Dermis blood vessel endothelial cell (primary cell): ENCODE data around the gene TEAD2. TPM values are rescaled to one million over a fixed set of nuclear protein-coding genes. Genes with fewer than 3 reads are reported as not detected.

Source experiments
- DNase-seq: peaks from one replicate; pipeline ENCODE4 v3.0.0; 2010
- total RNA-seq: library from RNA; depleted of rRNA; stranded (reverse); fragments of >200 nt; gene quantifications from 2 replicates; pipeline ENCODE4 v1.2.3, GENCODE V29; 2014

Gene TEAD2
- total RNA-seq = 74.7 and 101 TPM in 2 replicates

DNA sequence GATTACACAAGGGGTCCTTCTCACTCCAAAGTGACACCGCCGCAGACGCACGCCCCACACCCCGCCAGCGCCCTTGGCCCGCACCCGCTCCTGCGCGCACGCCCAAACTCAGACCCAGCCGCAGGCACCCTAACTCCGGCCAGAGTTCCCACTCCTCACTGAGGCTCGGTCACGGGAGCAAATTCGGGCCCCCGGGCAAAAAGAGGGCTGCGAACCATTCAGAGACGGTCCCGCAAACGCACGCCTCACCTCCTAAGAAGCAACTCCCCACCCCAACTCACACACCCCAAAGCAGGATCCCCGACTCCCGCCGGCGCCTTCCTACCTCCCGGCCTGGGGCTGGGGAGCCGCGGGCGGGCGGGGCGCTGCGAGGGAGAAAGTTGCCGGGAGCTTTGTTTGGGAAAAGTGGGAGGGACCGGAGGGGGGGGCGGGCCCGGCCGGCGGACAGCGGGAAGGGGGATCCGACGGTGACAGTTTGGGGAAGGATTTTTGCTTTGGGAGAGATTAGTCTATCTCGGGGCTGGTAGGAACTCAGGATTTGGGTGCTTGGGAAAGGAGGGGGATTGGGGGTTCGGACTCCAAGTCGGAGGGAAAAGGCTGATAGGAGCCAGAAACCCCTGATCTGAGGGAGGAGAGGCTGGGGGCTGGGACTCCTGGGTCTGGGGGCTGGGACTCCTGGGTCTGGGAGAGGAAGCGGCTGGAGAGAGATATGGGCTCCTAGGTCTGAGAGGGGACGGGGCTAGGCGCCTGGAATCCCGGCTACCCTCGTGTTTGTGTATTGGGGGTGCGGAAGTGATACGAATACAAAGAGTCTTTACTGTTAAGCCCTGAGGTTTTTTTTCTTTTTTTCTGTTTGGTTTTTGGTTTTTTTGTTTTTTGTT is at the start of gene TEAD2:
Gene TEAD2 (minus strand): TSS at position 369 of the 881 bp plus-strand sequence. CDS start 2,341 bp downstream, outside the sequence.
- peak; percentile 77 for DNase-seq

DNA sequence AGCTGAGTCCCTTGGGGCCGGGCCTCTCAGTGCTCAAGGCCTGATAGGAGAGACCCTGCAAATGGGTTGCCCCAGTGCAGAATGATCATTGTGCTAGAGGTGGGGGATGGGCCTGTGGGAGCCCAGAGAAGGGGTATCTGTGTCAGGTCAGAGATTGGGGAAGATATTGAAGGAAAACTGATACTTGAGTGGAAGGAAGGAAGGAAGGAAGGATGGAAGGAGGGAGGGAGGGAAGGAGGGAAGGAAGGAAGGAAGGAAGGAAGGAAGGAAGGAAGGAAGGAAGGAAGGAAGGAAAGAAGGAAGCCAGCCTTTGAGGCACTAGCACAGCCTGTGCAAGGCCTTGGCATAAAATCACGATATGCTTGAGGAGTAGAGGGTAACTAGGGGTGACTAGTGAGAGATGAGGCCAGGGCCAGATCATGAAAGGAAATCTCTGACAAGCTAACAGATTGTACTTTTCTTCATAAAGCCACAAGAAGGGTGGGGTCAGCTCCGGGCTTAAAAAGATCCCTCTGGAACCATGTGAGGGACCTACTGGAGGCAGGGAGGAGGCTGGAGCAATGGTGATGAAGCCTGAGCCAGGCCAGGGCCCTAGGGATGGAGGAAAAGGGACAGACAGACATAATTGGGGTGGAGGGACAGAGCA is 49.6 kb upstream of the TEAD2 start:
- DNase-seq = no peak

DNA sequence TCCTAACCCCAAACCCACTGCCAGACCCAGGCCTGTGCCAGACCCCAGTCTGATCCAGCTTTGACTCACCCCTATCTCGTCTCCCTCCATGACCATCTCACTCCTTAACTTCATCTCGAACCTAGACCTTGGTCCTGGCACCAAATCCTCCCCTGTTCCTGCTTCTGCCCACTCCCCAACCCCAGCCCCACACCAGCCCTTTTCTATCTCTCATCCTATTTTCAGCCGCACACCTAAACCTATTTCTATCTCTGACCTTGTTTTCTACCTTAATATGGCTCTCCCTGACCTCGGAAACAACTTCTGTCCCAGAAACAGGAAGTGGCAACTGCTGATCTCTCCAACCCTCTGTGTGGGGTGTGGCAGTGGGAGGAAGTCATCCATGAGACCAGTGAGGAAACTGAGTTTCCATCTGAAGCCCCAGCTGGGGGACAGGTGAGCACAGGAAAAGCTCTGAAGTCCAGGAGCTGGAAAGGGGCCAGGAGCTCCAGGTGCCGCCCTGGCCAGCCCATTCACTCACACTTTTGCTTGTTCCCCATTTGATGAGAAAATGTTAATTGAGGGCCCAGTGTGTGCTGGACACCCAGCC is 47.3 kb upstream of the TEAD2 start:
- no peak for DNase-seq

DNA sequence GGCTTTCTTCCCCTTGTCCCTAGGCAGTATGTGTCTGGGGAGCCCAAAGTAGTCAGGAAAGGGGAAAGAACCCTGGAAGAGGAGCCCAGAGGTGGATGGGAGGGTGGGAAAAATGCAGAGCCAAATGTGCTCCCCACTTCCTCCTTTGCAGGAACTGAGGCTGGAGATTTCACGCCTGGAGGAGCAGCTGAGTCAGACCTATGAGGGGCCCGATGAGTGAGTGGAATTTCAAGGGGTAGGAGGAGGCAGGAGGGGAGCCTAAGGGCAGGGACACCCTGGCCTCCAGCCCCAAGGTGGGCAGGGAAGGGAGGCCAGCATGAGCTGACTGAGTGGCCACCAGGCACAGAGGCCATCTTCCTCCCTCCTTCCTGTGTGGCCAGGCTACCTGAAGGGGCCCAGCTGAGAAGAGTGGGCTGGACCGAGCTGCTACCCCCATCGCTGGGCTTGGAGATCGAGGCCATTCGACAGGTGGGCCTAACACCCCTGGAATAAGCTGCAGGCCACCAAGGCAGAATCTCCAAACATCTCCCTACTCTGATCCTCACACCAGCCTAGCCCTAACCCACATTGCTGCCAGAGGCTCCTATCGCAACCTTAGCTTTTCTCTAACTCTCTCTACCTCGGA is 46.7 kb upstream of the TEAD2 start:
- no peak for DNase-seq

DNA sequence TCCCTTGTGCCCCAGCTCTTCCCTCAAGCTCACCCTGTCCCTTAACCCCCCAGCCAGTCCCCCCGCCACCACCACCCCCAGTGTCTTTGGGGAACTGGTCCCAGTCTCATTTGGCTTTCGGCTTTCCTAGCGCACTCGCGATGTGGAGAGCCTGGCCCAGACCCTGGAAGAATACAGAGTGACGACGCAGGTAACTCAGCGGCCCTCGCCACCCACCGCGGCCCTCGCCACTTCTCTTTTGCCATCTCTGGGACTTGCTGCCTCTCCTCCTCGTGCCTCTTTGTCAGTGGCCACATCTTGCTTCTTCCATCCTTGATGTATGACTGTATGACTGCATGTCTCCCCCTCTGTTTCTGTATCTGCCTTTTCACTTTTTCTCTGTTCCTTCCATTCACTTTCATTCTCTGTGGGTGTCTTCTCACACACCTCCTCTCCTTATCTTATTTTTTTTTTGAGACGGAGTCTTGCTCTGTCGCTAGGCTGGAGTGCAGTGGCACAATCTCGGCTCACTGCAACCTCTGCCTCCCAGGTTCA is 45.3 kb upstream of the TEAD2 start:
- no peak for DNase-seq

DNA sequence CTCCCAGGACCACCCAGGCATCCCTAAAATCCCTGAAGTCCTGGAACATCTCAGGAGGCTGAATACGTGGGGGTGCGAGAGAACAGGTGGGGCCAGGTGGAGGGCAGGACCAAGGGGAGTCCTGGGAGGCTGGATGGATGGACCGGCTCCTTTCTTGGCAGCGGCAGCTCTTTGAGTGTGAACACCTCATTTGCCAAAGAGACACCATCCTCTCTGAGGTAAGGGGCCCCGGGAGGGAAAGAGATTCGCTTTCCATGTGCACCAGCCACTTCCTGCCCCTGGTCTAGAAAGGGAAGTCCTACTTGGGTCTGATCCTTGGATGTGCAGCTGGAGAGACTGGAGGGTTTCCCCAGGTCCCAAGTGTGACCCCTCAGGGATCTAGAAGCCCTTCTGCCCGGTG is 44.9 kb upstream of the TEAD2 start:
- no peak for DNase-seq

DNA sequence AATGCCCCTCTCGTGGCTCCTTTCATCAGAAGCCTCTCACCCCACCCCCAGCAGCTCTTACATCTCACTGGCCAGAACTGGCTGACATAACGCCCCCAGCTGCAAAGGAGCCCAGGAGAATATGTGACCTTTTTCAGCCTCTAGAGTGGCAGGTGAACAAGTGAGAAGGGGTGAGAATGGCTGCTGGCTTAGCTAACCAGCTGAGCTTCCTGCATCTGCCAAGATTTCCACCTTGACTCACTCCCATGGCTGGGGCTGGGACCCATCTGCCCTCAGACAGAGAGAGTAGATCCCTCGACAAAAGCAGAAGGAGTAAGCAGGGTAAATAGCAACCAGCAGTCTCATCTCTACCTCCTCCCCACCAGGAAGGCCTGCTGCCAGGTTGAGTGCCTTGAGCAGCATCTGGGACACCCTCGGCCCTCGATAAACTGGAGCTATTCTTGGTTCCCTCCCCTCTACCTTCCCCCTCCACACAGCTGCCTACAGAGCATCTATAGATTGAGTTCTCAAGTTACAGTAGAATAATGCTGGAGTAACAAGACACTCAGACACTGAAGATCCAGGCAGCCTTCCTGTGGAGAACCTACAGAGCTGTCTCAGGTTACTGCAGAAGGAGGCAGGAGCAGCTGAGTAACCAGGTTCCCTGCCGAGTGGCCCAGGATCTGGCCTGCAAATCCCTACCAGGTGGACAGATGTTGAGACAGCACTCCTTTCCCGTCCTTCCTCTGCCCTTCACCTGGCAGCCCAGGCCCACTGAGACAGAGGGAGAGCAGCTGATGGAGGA is 41.4 kb upstream of the TEAD2 start:
- DNase-seq = no peak

DNA sequence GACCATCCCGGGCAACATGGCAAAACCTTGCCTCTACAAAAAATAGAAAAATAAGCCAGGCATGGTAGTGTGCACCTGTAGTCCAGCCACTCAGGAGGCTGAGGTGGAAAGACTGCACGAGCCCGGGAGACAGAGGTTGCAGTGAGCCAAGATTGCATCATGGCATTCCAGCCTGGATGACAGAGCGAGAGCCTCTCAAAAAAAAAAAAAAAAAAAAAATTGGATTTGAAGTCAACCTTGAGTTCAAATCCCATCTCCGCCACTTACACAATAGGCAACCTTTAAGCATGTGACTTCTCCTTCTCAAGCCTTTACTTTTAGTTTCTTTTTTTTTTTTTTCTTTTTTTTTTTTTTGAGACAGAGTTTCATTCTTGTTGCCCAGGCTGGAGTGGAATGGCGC is 37.8 kb upstream of the TEAD2 start:
- DNase-seq = no peak

DNA sequence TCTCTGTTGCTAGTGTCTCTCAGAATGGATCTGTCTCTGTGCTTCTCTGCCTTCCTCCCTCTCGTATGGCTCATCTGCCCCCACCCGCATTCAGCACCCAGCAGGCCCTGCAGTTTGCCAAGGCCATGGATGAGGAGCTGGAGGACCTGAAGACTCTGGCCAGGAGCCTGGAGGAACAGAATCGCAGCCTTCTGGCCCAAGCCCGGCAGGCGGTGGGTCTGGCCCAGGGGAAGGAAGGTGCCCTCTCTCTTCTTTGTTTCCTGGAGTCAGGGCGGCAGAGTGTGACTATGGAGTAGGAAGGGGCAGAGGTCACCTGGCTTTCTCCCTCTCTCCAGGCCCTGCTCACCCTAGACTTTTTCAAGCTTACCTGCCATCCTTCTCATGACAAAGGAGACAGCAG is 36.7 kb upstream of the TEAD2 start:
- DNase-seq = no peak

DNA sequence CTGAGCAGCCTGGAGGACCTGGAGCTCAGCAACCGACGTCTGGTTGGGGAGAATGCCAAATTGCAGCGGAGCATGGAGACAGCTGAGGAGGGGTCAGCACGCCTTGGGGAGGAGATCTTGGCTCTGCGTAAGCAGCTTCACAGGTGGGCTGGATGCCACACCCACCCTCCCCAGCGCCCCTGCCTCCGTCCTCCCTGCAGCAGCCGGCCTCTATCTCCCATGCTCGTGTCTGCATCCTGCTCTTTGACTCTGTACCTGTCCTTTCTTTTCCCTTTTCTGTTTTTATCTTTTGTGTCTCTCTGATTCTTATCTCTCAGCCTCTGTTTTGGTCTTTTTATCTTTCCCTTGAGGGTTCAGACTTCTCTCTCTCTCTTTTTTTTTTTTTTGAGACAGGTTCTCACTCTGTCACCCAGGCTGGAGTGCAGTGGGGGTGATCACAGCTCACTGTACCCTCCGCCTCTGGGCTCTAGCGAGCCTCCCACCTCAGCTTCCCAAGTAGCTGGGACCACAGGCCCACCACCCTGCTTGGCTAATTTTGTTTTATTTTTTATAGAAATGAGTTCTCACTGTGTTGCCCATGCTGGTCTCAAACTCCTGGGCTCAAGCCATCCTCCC is 35.9 kb upstream of the TEAD2 start:
- no peak for DNase-seq

DNA sequence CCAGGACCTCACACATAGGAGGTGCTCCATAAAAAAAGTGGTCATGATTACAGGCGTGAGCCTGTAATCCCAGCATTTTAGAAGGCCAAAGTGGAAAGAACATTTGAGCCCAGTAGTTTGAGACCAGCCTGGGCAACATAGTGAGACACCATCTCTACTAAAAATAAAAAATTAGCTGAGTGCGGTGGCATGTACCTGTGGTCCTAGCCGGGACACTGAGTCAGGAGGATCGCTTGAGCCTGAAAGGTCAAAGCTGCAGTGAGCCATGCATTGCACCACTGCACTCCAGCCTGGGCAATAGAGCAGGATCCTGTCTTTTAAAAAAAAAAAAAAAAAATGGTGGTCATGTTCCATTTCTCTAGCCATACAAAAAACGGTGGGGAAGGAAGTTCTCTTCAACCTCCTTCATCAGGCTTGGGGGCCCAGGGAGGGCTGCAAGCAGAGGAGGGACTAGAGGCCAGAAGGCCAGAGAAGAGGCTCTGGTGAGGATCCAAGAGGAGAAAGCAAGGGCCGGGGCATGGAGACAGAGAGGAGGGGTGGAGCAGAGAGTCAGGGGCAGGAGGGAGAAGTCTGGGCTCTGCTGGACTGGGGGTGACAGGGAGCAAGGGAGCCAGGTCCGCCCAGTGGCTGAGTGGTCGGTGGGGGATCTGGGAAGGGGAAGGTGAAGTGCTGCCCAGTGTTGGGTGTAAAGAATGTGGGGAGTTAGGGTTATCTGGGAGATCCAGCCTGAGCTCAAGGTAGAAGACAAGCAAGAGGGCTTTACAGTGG is 34.7 kb upstream of the TEAD2 start:
- no peak for DNase-seq

DNA sequence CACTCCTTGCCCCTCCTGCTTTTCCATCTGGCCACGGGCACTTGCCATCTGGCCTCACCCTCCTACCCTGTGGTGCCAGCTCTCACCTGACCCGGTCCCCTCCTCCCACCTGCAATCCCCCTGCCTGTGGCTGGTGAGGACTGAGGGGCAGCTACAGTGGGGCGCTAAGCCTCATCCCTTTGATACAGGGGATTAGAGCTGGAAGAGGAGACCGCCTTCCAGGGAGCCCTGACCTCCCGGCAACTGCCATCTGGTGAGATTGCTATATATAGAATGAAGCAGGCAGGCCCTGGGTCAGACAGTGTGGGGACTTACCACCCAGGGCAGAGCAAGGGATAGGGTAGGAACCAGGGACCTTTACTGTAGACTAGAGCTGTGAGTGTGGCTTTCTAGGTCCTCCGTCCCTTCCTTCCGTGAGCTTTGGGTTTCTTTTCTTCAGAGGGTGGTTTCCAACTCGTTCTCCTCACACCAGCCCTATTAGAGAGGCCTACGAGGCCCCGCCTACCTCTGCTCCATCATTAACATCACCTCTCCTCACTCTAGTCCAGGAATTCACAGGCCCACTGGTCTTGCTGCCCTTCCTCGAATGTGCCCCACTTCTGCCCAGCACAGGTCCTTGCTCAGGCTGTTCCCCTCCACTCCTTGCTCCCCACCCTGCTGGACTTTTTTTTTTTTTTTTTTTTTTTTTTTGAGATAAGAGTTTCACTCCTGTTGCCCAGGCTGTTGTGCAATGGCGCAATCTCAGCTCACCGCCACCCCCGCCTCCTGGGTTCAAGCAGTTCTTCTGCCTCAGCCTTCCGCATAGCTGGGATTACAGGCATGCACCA is 33.6 kb upstream of the TEAD2 start:
- DNase-seq = no peak

DNA sequence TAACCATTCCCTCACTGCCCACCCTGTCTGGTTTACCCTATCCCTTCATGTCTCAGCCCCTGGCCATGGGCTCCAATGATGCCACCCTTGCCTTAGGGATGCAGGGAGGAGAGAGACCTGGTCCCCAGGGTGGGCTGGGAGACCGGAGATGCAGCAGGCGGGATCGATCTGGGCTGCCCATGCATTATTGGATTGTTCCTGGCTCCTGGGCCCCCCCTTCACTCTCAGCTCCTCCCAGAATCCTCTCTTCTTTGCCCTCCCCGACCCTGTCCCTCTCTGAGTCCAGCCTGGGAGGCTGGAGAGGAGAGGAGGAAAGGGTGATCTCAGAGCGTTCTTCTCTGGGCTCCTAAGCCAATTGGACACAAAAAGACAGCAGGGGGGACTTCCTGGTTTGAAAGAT is 31.7 kb upstream of the TEAD2 start:
- no peak for DNase-seq

DNA sequence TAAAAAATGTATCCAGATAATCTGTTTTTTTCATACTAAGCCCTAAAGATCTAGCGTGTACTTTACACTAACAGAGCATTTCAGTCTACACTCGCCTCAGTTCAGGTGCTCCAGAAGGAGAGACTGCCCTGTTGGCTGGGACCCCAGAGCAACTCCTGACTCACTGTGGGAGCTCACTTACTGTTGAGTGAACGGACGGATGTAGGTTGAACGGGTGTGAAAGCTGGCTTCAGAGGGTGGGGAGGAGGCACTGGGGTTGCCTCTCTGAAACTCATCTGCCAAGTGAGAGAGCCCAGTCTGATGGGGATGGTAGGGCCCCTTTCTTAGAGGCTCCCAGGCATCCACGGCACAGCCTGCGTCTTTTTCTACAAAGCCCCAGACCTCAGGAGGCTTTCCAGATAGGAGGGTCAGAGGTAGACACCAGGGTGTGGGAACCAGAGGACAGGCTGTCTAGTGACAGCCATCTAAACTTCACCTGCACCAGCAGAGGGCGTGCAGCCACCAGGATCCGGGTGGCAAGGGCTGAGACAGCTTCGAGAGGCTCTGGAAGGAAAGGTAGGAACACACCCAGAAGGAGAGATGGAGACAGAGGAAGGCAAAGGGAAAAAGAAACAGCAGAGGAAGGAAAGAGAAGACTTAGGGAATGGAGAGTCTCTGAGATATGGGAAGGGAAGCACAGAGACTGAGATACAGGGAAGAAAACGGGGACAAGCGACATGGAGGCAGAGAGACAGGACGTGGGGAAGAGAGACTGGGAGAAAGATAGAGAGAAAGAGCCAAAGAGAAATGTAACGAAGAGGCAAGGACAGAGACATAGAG is 29.6 kb upstream of the TEAD2 start:
- DNase-seq = peak; percentile 81

DNA sequence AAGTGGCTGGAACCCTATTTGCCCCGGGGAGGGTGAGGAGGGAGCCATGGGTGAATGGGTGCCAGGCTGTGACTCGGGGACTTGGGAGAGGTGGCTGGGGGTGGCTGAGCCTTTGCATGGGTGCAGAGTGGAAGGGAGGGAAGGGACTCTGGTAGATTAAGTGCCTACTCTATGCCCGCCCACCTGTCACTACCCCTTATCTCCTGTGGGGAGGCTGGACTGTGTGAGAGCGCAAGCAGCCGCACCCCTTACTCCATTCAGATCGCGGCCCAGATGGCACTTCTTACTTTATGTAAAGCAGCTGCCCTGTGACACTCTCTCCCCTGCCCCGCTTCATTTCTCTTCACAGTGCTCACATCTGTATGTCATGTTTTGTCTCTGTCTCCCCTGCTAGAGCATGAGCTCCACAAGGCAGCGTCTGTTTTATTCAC is 28.7 kb upstream of the TEAD2 start:
- DNase-seq = no peak

DNA sequence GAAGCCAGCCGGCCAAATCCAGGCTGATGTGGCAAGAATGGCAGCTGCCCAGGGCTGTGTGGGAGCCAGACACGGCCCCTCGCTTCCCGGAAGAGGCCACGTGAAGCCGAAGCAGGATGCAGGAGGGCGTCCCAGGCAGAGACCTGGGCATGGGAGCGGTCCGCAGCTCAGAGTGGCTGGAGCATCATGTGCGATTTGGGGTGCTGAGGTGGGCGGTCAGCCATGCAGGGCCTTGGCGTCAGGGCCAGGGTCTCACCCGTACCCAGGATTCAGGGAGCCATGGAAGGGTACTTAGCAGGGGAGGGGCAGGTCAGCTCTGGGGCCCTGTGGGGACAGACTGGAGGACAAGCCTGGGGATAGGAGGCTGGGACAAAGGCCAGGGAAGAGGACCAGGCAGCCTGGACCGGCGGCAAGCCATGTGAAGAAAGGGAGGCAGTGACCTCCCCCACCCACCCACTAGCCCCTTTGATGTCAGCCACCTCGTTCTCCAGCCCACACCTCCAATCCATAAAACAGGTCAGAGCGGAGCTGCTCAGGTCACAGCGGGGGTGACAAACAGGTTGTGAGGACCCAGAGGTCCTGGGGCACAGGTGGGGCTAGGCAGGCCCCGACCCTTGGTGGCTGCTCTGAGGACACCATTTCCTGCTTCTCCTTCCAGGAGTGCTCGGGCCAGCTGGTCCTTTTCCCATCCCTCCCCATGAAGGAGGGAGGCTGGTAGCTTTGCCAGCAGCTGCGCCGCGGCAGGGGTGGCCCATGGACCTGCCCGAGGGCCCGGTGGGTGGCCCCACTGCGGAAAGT is 28.1 kb upstream of the TEAD2 start:
- no peak for DNase-seq

DNA sequence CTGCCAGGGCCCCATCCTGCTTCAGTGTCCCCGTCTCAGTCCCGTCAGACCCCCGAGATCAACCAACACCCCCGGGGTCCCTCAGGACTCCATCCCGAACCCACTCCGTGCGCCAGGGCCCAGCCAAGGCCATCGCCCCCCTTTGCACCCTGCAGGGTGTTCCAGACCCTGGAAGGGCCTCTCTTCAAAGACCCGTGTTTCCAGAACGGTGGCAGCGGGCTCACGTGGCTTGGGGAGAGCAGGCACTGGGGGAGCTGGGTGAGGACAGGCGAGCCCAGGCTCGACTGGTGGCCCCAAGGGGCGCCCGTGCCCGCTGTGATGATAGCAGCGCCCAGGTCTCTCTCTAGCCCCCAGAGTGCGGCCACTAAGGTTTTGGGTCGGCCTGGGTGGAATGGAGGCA is 27.2 kb upstream of the TEAD2 start:
- no peak for DNase-seq

DNA sequence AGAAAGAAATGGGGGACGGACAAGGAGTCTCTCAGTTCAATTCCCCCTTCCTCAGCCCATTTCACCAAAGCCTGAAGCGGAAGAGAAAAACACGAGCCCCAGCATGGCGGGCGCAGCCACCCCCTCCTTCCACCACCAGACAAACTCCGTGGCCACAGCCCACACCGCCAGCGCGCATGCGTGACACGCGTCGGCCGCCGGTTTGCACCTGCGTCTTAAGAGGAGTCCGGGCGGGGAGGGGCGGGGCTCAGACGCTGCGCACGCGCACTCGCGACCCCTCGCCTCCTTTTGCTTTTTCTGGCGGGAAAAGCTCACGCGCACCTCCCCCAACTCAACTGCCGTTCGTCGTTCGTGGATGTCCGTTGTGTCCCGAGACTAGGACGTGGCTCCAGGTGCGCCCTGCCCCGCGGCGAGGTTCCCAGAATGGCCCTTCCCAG is 25.7 kb upstream of the TEAD2 start, which contains the start of gene KASH5:
Gene KASH5 (plus strand): TSS at position 314 of the 437 bp plus-strand sequence. CDS start 2,635 bp downstream, outside the sequence.
- DNase-seq = peak; percentile 87
